Cardiac fibroblast (primary cell): ENCODE results near the gene CBL.

Source experiments
- DNase-seq, 2 donors: peaks; one replicate each; pipeline versions ENCODE4 v3.0.0 to v3.0.0-alpha.2; 2010; ENCODE audit warnings: low read depth in 2 of 2
- H3K4me3 ChIP-seq, 2 donors: replicated peaks in 1 of 2; 1 replicate in 1 of 2; 2 replicates in 1 of 2; pipeline ENCODE4 v1.5.1; 2011; ENCODE audit warnings: low read depth in 2 of 2, low read length in 2 of 2, mild to moderate bottlenecking in 2 of 2, moderate library complexity in 1 of 2
- TF ChIP-seq, protein P1 (sequence below): IDR thresholded peaks from one replicate; pipeline ENCODE4 v1.5.1; 2011; ENCODE audit warnings: low read depth, mild to moderate bottlenecking, low read length, inconsistent platforms

Gene CBL

DNA sequence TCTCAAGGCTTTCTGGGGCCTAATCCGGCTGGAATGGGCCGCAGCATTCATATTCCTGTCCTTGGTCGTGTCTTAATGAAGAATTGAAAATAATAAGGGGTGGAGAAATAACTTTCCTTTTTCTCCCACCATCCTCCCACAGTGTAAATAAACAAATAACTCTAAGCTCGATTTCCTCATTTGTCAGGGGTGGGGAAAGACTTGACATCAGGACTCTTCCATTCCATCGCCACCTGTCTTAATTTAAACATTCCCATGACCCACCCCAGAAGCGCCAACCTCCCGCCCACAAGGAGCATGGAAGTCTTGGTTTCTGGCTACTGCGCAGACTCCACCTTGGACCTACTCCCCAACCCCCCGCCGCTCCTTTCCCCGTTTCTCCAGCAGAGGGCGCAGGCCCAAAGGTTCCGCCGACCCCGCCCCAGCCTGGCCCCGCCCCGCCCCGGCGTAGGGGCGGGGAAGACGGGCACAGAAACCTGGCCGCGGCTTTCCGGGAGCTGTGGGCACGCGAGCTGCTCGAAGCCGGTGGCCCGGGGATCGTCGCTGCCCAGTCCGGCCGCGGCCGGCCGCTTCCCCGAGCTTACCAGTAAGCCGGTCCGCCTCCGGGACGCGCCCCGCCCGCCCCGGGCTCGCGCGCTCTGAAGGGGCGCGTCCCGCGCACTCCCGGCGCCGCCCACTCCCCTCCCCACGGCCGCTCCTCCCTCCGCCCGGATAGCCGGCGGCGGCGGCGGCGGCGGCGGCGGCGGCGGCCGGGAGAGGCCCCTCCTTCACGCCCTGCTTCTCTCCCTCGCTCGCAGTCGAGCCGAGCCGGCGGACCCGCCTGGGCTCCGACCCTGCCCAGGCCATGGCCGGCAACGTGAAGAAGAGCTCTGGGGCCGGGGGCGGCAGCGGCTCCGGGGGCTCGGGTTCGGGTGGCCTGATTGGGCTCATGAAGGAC, at the start of gene CBL:
Gene CBL (plus strand): TSS at position 766 of the 937 bp plus-strand sequence. CDS start 79 bp downstream, at position 845.
- peak; percentile 92 to 93 for DNase-seq
- TF ChIP-seq, protein P1, sequence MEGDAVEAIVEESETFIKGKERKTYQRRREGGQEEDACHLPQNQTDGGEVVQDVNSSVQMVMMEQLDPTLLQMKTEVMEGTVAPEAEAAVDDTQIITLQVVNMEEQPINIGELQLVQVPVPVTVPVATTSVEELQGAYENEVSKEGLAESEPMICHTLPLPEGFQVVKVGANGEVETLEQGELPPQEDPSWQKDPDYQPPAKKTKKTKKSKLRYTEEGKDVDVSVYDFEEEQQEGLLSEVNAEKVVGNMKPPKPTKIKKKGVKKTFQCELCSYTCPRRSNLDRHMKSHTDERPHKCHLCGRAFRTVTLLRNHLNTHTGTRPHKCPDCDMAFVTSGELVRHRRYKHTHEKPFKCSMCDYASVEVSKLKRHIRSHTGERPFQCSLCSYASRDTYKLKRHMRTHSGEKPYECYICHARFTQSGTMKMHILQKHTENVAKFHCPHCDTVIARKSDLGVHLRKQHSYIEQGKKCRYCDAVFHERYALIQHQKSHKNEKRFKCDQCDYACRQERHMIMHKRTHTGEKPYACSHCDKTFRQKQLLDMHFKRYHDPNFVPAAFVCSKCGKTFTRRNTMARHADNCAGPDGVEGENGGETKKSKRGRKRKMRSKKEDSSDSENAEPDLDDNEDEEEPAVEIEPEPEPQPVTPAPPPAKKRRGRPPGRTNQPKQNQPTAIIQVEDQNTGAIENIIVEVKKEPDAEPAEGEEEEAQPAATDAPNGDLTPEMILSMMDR, result peak; percentile 90
- H3K4me3 ChIP-seq, result peak within 1 kb of the TSS; percentile 95 to 96

DNA sequence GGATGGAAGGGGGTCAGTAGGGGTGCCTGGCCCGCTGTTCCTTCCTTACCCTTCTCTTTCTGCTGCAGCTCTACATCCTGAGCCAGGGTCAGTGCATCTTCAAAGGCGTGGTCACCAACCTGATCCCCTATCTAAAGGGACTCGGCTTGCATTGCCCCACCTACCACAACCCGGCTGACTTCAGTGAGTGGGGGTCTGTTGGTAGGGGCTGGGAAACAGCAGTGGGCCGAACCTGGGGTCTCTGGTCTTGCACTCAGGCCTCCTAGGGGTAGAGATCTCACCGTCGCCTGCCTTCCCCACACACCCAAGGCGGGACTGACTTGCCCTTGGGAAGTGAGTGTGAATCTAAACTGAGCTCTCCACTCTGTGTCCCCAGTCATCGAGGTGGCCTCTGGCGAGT, 49.6 kb upstream of the CBL start:
- no peak overlapping the region for H3K4me3 ChIP-seq
- TF ChIP-seq, protein P1, result no peak
- no peak for DNase-seq

DNA sequence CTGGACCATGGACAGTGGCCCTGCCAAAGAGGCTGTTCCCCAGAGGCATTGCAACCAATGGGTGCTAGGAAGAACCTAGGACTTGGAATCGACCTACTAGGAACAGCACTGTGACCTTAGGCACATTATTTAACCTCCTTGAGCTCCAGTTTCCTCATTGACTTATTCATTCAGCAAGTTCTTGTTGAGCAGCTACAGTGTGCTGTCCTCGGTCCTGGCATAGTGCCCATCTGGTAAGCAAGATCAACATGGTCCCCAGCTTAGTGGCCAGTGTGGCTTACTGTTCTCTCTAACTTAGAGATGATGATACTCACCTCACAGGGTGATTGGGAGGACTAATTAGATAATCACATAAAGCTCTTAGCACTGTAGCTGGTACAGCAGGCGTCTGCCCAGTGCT, 49.1 kb upstream of the CBL start:
- DNase-seq, result no peak
- TF ChIP-seq, protein P1, result no peak
- no peak overlapping the region for H3K4me3 ChIP-seq

DNA sequence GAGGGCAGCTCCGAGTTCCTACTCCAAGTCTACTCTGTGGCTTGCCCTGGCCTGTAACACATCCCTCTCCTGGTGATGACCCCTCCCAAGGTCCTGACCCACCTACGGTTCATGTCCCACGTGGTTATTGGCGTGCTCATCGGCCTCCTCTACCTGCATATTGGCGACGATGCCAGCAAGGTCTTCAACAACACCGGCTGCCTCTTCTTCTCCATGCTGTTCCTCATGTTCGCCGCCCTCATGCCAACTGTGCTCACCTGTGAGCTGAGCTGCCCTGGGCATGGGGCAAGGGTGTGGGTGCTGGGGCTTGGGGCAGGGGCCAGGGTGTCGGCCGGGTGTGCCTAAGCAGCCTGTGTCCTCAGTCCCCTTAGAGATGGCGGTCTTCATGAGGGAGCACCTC, 47.7 kb upstream of the CBL start:
- no peak for DNase-seq
- H3K4me3 ChIP-seq, result no peak overlapping the region
- TF ChIP-seq, protein P1, result no peak

DNA sequence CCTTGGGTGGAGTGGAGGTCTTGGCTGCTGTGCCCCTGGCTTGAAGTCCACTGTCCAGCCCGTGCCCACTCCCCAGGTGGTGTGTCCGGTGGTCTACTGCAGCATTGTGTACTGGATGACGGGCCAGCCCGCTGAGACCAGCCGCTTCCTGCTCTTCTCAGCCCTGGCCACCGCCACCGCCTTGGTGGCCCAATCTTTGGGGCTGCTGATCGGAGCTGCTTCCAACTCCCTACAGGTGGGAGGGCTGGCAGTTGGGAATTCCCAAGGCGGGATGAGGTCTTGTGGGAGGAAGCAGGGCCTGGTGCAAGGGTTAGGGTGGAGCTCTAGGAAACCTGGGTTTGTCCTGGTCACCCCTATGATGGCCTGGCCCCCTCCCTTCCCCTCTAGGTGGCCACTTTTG, 46.0 kb upstream of the CBL start:
- no peak overlapping the region for H3K4me3 ChIP-seq
- DNase-seq, result no peak
- TF ChIP-seq, protein P1, result no peak

DNA sequence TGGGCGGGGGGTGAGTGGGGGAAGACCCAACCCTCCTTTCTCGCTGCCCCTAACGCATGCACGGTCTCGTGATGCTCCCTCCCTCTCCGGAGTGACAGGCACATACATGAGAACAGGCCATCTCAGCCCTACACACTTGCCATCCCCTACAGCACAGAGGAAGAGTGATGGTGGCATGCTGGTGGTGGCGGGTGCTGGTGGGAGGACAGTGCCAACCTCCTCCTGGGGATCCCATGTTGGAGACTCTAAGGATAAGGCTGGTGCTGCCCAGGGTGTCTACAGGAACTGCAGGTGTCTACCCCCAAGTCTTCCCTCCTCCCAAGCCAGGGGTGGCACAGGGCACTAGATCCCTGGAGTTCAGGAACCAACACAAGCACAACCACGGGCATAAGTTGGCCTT, 44.3 kb upstream of the CBL start:
- H3K4me3 ChIP-seq, result no peak overlapping the region
- DNase-seq, result no peak
- TF ChIP-seq, protein P1, result no peak
